Measurements from ENCODE around the gene MISP3.

DNA sequence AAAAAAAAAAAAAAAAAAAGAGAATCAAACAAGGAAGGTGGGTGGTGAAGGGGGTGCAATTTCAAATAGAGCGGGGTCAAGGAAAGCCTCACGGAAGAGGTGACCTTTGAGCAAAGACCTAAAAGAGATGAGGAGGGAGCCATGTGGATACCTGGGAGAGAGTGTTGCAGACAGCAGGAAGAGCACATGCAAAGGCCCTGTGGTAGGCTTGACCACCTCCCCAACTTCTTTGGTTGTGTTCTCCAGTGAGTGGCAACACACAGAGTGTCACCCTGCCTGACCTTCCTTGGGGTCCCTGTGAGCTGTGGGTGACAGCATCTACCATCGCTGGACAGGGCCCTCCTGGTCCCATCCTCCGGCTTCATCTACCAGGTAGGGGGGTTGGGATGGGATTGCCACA is 22.1 kb upstream of the MISP3 start:
- TF ChIP-seq CTCF (IDR thresholded peaks at IDR 0.05; ENCODE audit: low read depth, low read length, poor library complexity, severe bottlenecking) (no peak), EZH2phosphoT487 (IDR thresholded peaks at IDR 0.05; ENCODE audit: borderline replicate concordance, low read length) (no peak)

Measured in DOHH2 (cell line).